Measurements from ENCODE around the gene BLTP3B. TPM values are rescaled to one million over a fixed set of nuclear protein-coding genes. Genes with fewer than 3 reads are reported as not detected.

Gene BLTP3B
- polyA plus RNA-seq, 1 donor (not counting 4 experiments of a cell fraction or from before 2014, with no cell fraction given), result 11.7 TPM

GRCh38 chr12:100115291-100115690 lies 27.4 kb downstream of the BLTP3B start:
- Histone ChIP-seq H2AFZ (ENCODE audit: control insufficient read depth, low read length) (no peak overlapping the region), H3K36me3 (ENCODE audit: control insufficient read depth in 2 of 2, extremely low read depth in 1 of 2, insufficient read depth in 2 of 2, low read length in 2 of 2) (no peaks in the 10 kb centered on the region), H3K79me2 (ENCODE audit: control insufficient read depth, insufficient read depth, low read length) (peaks cover 11% of the 10 kb centered on the region), H3K9me1 (ENCODE audit: control insufficient read depth, extremely low read depth, insufficient read depth, low read length) (no peaks in the 10 kb centered on the region), H3K4me2 (ENCODE audit: control insufficient read depth, extremely low read depth, insufficient read depth, low read depth, low read length) (no peak overlapping the region), H3K9ac (ENCODE audit: control insufficient read depth, extremely low read depth, insufficient read depth, low read length) (no peak overlapping the region), H4K20me1 (ENCODE audit: control insufficient read depth, extremely low read depth, insufficient read depth, low read length) (no peaks in the 10 kb centered on the region), H3K4me3 (ENCODE audit: control insufficient read depth in 2 of 3, extremely low read depth in 1 of 3, insufficient read depth in 2 of 3, low read depth in 1 of 3, low read length in 3 of 3) (no peak overlapping the region), H3K4me1 (ENCODE audit: control insufficient read depth, extremely low read depth, insufficient read depth, low read length) (no peaks in the 10 kb centered on the region), H3K9me3 (ENCODE audit: control insufficient read depth, low read depth, low read length) (no peaks in the 10 kb centered on the region), H3K27me3 (ENCODE audit: control insufficient read depth, extremely low read depth, insufficient read depth, low read length) (no peaks in the 10 kb centered on the region), H3K27ac (ENCODE audit: control insufficient read depth, insufficient read depth, low read length) (no peak overlapping the region)
- dilution Hi-C loops (cut with MboI; ENCODE audit: extremely low pct_ligation_motif_present, low sequenced_read_pairs), result no loop called here
- no peak for TF ChIP-seq CTCF (optimal IDR thresholded peaks at IDR 0.05 in 1 of 3, IDR thresholded peaks at IDR 0.05 in 1 of 3, conservative IDR thresholded peaks at IDR 0.05 in 1 of 3; ENCODE audit: extremely low read depth in 1 of 3, insufficient read depth in 2 of 3, low read length in 3 of 3)
- FAIRE-seq, result no peak
- no peak for DNase-seq (ENCODE audit: low read depth, low spot score)

DNA sequence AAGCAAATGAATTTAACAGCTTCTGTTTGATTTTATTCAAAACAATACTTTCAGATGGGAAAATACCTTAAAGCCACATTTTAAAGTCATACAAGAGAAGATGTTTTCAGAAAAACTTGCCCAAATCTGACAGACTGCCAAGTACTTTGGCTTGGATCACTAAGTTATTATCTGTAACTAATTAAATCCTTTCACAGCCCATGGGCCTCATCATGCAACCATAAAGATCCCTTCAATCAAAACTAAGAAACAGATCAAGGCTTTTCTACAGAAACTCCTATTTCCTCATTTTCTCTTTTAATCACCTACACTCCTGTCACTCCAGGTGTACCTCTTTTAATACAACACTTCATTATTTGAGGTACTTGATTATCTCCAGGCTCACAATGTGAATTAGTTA lies 28.1 kb downstream of the BLTP3B start:
- Histone ChIP-seq H3K27ac (ENCODE audit: control insufficient read depth, insufficient read depth, low read length) (no peak overlapping the region), H3K4me3 (ENCODE audit: control insufficient read depth in 2 of 3, extremely low read depth in 1 of 3, insufficient read depth in 2 of 3, low read depth in 1 of 3, low read length in 3 of 3) (no peak overlapping the region), H2AFZ (ENCODE audit: control insufficient read depth, low read length) (no peak overlapping the region), H3K4me1 (ENCODE audit: control insufficient read depth, extremely low read depth, insufficient read depth, low read length) (no peaks in the 10 kb centered on the region), H3K4me2 (ENCODE audit: control insufficient read depth, extremely low read depth, insufficient read depth, low read depth, low read length) (no peak overlapping the region), H4K20me1 (ENCODE audit: control insufficient read depth, extremely low read depth, insufficient read depth, low read length) (no peaks in the 10 kb centered on the region), H3K9ac (ENCODE audit: control insufficient read depth, extremely low read depth, insufficient read depth, low read length) (no peak overlapping the region), H3K9me1 (ENCODE audit: control insufficient read depth, extremely low read depth, insufficient read depth, low read length) (no peaks in the 10 kb centered on the region), H3K27me3 (ENCODE audit: control insufficient read depth, extremely low read depth, insufficient read depth, low read length) (no peaks in the 10 kb centered on the region), H3K9me3 (ENCODE audit: control insufficient read depth, low read depth, low read length) (no peaks in the 10 kb centered on the region), H3K36me3 (ENCODE audit: control insufficient read depth in 2 of 2, extremely low read depth in 1 of 2, insufficient read depth in 2 of 2, low read length in 2 of 2) (no peaks in the 10 kb centered on the region), H3K79me2 (ENCODE audit: control insufficient read depth, insufficient read depth, low read length) (peaks cover 11% of the 10 kb centered on the region)
- no peak for DNase-seq (ENCODE audit: low read depth, low spot score)
- dilution Hi-C loops (cut with MboI; ENCODE audit: extremely low pct_ligation_motif_present, low sequenced_read_pairs), result no loop called here
- no peak for FAIRE-seq
- TF ChIP-seq CTCF (optimal IDR thresholded peaks at IDR 0.05 in 1 of 3, IDR thresholded peaks at IDR 0.05 in 1 of 3, conservative IDR thresholded peaks at IDR 0.05 in 1 of 3; ENCODE audit: extremely low read depth in 1 of 3, insufficient read depth in 2 of 3, low read length in 3 of 3), result no peak
- TF ChIP-seq EZH2 (IDR thresholded peaks at IDR 0.05; ENCODE audit: low read length), result no peak

Measured in keratinocyte (primary cell).